Naive thymus-derived CD4-positive, alpha-beta T cell (primary cell): Measurements from ENCODE around the gene LTBP2. TPM values are rescaled to one million over a fixed set of nuclear protein-coding genes. Genes with fewer than 3 reads are reported as not detected.

Experiments
- ATAC-seq: fragments of 150-1000 bp; cut with Tn5 transposase; 2 replicates; pipeline ENCODE4 v1.10.0; 2021; ENCODE audit warnings: mild to moderate bottlenecking, moderate library complexity
- CTCF ChIA-PET: fragments of 350-600 bp; sonication (Branson Sonifier 250); formaldehyde crosslinking; loops from one replicate; lab custom pipeline; 2021; ENCODE audit warnings: antibody characterized with exemption; lab: Charles Lee
- POLR2A ChIA-PET: fragments of 350-600 bp; sonication (Branson Sonifier 250); formaldehyde crosslinking; loops from one replicate; lab custom pipeline; 2021; ENCODE audit warnings: antibody characterized with exemption, inconsistent platforms; lab: Charles Lee
- DNase-seq, 9 donors: peaks; one replicate each; pipeline versions ENCODE4 v3.0.0 to v3.0.0-alpha.2; 2020 to 2022; ENCODE audit warnings: mixed read lengths in 1 of 9
- H3K27ac ChIP-seq: one replicate; pipeline ENCODE4 v1.7.0; 2013; ENCODE audit warnings: mild to moderate bottlenecking, low read depth, low read length, moderate library complexity
- H3K27me3 ChIP-seq, 2 donors: one replicate each; pipeline ENCODE4 v1.7.0; 2013; ENCODE audit warnings: low read length in 2 of 2, mild to moderate bottlenecking in 2 of 2, moderate library complexity in 2 of 2; ENCODE audit not compliant: control insufficient read depth in 2 of 2, insufficient read depth in 2 of 2
- H3K36me3 ChIP-seq, 3 experiments: 1 replicate in 2 of 3; 2 replicates in 1 of 3; pipeline ENCODE4 v1.7.0; 2013; ENCODE audit warnings: low read length in 3 of 3, mild to moderate bottlenecking in 3 of 3, moderate library complexity in 1 of 3; ENCODE audit not compliant: insufficient read depth in 3 of 3, control insufficient read depth in 2 of 3
- H3K4me1 ChIP-seq, 2 donors: one replicate each; pipeline ENCODE4 v1.7.0; 2013; ENCODE audit warnings: low read length in 2 of 2, mild to moderate bottlenecking in 2 of 2, moderate library complexity in 1 of 2; ENCODE audit not compliant: control insufficient read depth in 2 of 2, insufficient read depth in 2 of 2
- H3K4me3 ChIP-seq: 2 replicates; pipeline ENCODE4 v1.7.0; 2013; ENCODE audit warnings: mild to moderate bottlenecking, low read length
- H3K9me3 ChIP-seq, 3 experiments: 1 replicate in 2 of 3; 2 replicates in 1 of 3; pipeline ENCODE4 v1.7.0; 2013; ENCODE audit warnings: low read length in 3 of 3; ENCODE audit not compliant: control insufficient read depth in 2 of 3
- H3K27ac Mint-ChIP-seq, 9 donors: one replicate each; pipeline ENCODE4 v1.8.0; 2020 to 2022; ENCODE audit warnings: mixed read lengths in 9 of 9, mild to moderate bottlenecking in 8 of 9, moderate library complexity in 5 of 9, inconsistent platforms in 2 of 9
- H3K27me3 Mint-ChIP-seq, 5 donors: one replicate each; pipeline ENCODE4 v1.8.0; 2021 to 2022; ENCODE audit warnings: mixed read lengths in 5 of 5, mild to moderate bottlenecking in 1 of 5
- H3K36me3 Mint-ChIP-seq, 5 donors: one replicate each; pipeline ENCODE4 v1.8.0; 2020 to 2022; ENCODE audit warnings: mixed read lengths in 5 of 5, mild to moderate bottlenecking in 3 of 5, inconsistent platforms in 1 of 5
- H3K4me1 Mint-ChIP-seq, 7 donors: one replicate each; pipeline ENCODE4 v1.8.0; 2020 to 2022; ENCODE audit warnings: mixed read lengths in 7 of 7, mild to moderate bottlenecking in 3 of 7, inconsistent platforms in 1 of 7
- H3K4me3 Mint-ChIP-seq, 10 donors: one replicate each; pipeline ENCODE4 v1.8.0; 2020 to 2022; ENCODE audit warnings: mild to moderate bottlenecking in 10 of 10, mixed read lengths in 10 of 10, moderate library complexity in 6 of 10, inconsistent platforms in 2 of 10
- H3K9me3 Mint-ChIP-seq, 11 donors: one replicate each; pipeline ENCODE4 v1.8.0; 2020 to 2022; ENCODE audit warnings: mixed read lengths in 11 of 11, mild to moderate bottlenecking in 4 of 11, inconsistent platforms in 1 of 11, moderate library complexity in 1 of 11
- intact Hi-C, 2 donors: fragments of 100-400 bp; cut with micrococcal nuclease; formaldehyde crosslinking; loops; one replicate each; pipeline ENCODE4 v1.15.1; 2023
- polyA plus RNA-seq, 2 donors: library from polyadenylated mRNA; unstranded; fragments of 300-500 nt; fragmentation: Illumina TruSeq; gene quantifications; one replicate each; pipeline ENCODE4 v1.2.3, GENCODE V29; 2021
- total RNA-seq, 6 experiments: library from RNA in 5 of 6; stranded (reverse) in 5 of 6; gene quantifications; 1 replicate in 5 of 6; 2 replicates in 1 of 6; pipeline ENCODE4 v1.2.3 and lab custom pipeline; 2021 to 2026

The LTBP2 gene
- total and polyA plus RNA-seq, 7 experiments from 2014 or later: 0.07 to 1.1 (median 0.27) TPM

- no peaks in the 10 kb centered on the region for H3K4me1 ChIP-seq
- ATAC-seq: no peak
- Mint-ChIP-seq H3K27ac (no peak overlapping the region), H3K4me3 (no peak overlapping the region), H3K4me1 (peaks cover 0 to 8% (median 0%) of the 10 kb centered on the region in 7 donors), H3K36me3 (no peaks in the 10 kb centered on the region), H3K9me3 (no peaks in the 10 kb centered on the region), H3K27me3 (no peaks in the 10 kb centered on the region)
- no peak for DNase-seq
- H3K9me3 ChIP-seq: no peaks in the 10 kb centered on the region
- no peaks in the 10 kb centered on the region for H3K36me3 ChIP-seq
- POLR2A ChIA-PET: no interaction called here
- no peak overlapping the region for H3K4me3 ChIP-seq
- no peaks in the 10 kb centered on the region for H3K27me3 ChIP-seq
- intact Hi-C loops: no loop called here
- no peak overlapping the region for H3K27ac ChIP-seq
- CTCF ChIA-PET: no interaction called here
Measured at GRCh38 chr14:74532246-74532645, 79.8 kb downstream of the LTBP2 start.

- CTCF ChIA-PET: no interaction called here
Measured at GRCh38 chr14:74531467-74531866, 80.6 kb downstream of the LTBP2 start.

GRCh38 chr14:74531006-74531405, 81.0 kb downstream of the LTBP2 start:
- Mint-ChIP-seq H3K9me3 (peaks cover 0 to 1% (median 0%) of the 10 kb centered on the region in 11 donors), H3K4me1 (peaks cover 0 to 8% (median 0%) of the 10 kb centered on the region in 7 donors), H3K4me3 (no peak overlapping the region), H3K36me3 (no peaks in the 10 kb centered on the region), H3K27me3 (peaks cover 0 to under 1% (median 0%) of the 10 kb centered on the region in 5 donors), H3K27ac (no peak overlapping the region)
- Histone ChIP-seq H3K27me3 (no peaks in the 10 kb centered on the region), H3K36me3 (no peaks in the 10 kb centered on the region), H3K27ac (no peak overlapping the region), H3K9me3 (no peaks in the 10 kb centered on the region), H3K4me3 (no peak overlapping the region), H3K4me1 (no peaks in the 10 kb centered on the region)
- ATAC-seq (no peak), DNase-seq (no peak)
- ChIA-PET CTCF (no interaction called here), POLR2A (no interaction called here)
- intact Hi-C loops: no loop called here

More at GRCh38 chr14:74531467-74531866, 80.6 kb downstream of the LTBP2 start:
- Mint-ChIP-seq H3K9me3 (no peaks in the 10 kb centered on the region), H3K27me3 (no peaks in the 10 kb centered on the region), H3K4me3 (no peak overlapping the region), H3K27ac (no peak overlapping the region), H3K36me3 (no peaks in the 10 kb centered on the region), H3K4me1 (peaks cover 0 to 8% (median 0%) of the 10 kb centered on the region in 7 donors)
- intact Hi-C loops: no loop called here
- Histone ChIP-seq H3K27me3 (no peaks in the 10 kb centered on the region), H3K4me1 (no peaks in the 10 kb centered on the region), H3K9me3 (no peaks in the 10 kb centered on the region), H3K36me3 (no peaks in the 10 kb centered on the region), H3K4me3 (no peak overlapping the region), H3K27ac (no peak overlapping the region)
- POLR2A ChIA-PET: no interaction called here
- DNase-seq: no peak
- ATAC-seq: no peak

GRCh38 chr14:74528886-74529285, 83.2 kb downstream of the LTBP2 start:
- H3K4me3 ChIP-seq: no peak overlapping the region
- Mint-ChIP-seq H3K4me3 (no peak overlapping the region), H3K4me1 (peaks cover 0 to 8% (median 0%) of the 10 kb centered on the region in 7 donors), H3K27me3 (peaks cover 0 to 7% (median 0%) of the 10 kb centered on the region in 5 donors), H3K36me3 (no peaks in the 10 kb centered on the region), H3K9me3 (peaks cover 0 to 1% (median 0%) of the 10 kb centered on the region in 11 donors), H3K27ac (no peak overlapping the region)
- intact Hi-C loops: no loop called here
- DNase-seq: no peak
- no peaks in the 10 kb centered on the region for H3K9me3 ChIP-seq
- no peaks in the 10 kb centered on the region for H3K27me3 ChIP-seq
- POLR2A ChIA-PET: no interaction called here
- no peak for ATAC-seq
- CTCF ChIA-PET: no interaction called here
- no peak overlapping the region for H3K27ac ChIP-seq
- H3K36me3 ChIP-seq: no peaks in the 10 kb centered on the region
- no peaks in the 10 kb centered on the region for H3K4me1 ChIP-seq

GRCh38 chr14:74528406-74528805, 83.6 kb downstream of the LTBP2 start:
- peaks cover 0 to 5% (median 0%) of the 10 kb centered on the region in 7 donors for H3K4me1 Mint-ChIP-seq
- Histone ChIP-seq H3K27me3 (no peaks in the 10 kb centered on the region), H3K9me3 (no peaks in the 10 kb centered on the region), H3K4me1 (no peaks in the 10 kb centered on the region), H3K4me3 (no peak overlapping the region), H3K36me3 (no peaks in the 10 kb centered on the region), H3K27ac (no peak overlapping the region)
- H3K36me3 Mint-ChIP-seq: no peaks in the 10 kb centered on the region
- peaks cover 0 to 8% (median 0%) of the 10 kb centered on the region in 5 donors for H3K27me3 Mint-ChIP-seq
- DNase-seq (no peak), ATAC-seq (no peak)
- H3K9me3 Mint-ChIP-seq: peaks cover 0 to 1% (median 0%) of the 10 kb centered on the region in 11 donors
- POLR2A ChIA-PET: no interaction called here
- intact Hi-C loops: no loop called here
- CTCF ChIA-PET: no interaction called here
- H3K27ac Mint-ChIP-seq: no peak overlapping the region
- no peak overlapping the region for H3K4me3 Mint-ChIP-seq

- H3K9me3 ChIP-seq: no peaks in the 10 kb centered on the region
- Mint-ChIP-seq H3K4me1 (no peaks in the 10 kb centered on the region), H3K4me3 (no peak overlapping the region), H3K9me3 (peaks cover 0 to 1% (median 0%) of the 10 kb centered on the region in 11 donors), H3K27me3 (peaks cover 0 to 11% (median 0%) of the 10 kb centered on the region in 5 donors), H3K27ac (no peak overlapping the region), H3K36me3 (no peaks in the 10 kb centered on the region)
- DNase-seq (no peak), ATAC-seq (no peak)
- ChIA-PET CTCF (no interaction called here), POLR2A (no interaction called here)
- H3K27ac ChIP-seq: no peak overlapping the region
- H3K4me3 ChIP-seq: no peak overlapping the region
- H3K4me1 ChIP-seq: no peaks in the 10 kb centered on the region
- no peaks in the 10 kb centered on the region for H3K27me3 ChIP-seq
- no peaks in the 10 kb centered on the region for H3K36me3 ChIP-seq
- intact Hi-C loops: no loop called here
Measured at GRCh38 chr14:74527736-74528280, 84.2 kb downstream of the LTBP2 start.
